GM18511 (cell line): ENCODE results near the gene CEP85L.

ENCODE experiments used
- ATAC-seq: cut with Tn5 transposase; IDR thresholded peaks from one replicate; pipeline ENCODE4 v1.9.1; 2021; ENCODE audit warnings: mild to moderate bottlenecking, moderate library complexity; ENCODE audit not compliant: unreplicated experiment

Gene CEP85L

GRCh38 chr6:118661831-118662230 is 10.4 kb upstream of the CEP85L start:
- ATAC-seq = no peak

GRCh38 chr6:118660218-118660569 is 8.8 kb upstream of the CEP85L start:
- ATAC-seq = no peak

- no peak for ATAC-seq
Measured at GRCh38 chr6:118659513-118660217, 8.3 kb upstream of the CEP85L start.

- no peak for ATAC-seq
Measured at GRCh38 chr6:118656847-118657451, 5.6 kb upstream of the CEP85L start.

- no peak for ATAC-seq
Measured at GRCh38 chr6:118652051-118652615, 742 bp upstream of the CEP85L start.

GRCh38 chr6:118650582-118651281 is 659 bp downstream of the CEP85L start:
- ATAC-seq = peak; percentile 52

- ATAC-seq = no peak
Measured at GRCh38 chr6:118649918-118650581, 1.3 kb downstream of the CEP85L start.

- ATAC-seq = no peak
Measured at GRCh38 chr6:118648866-118649554, 2.4 kb downstream of the CEP85L start.

- no peak for ATAC-seq
Measured at GRCh38 chr6:118646977-118647376, 4.4 kb downstream of the CEP85L start.

- no peak for ATAC-seq
Measured at GRCh38 chr6:118645395-118645794, 6.0 kb downstream of the CEP85L start.

- ATAC-seq = no peak
Measured at GRCh38 chr6:118644007-118644406, 7.4 kb downstream of the CEP85L start.

- ATAC-seq = no peak
Measured at GRCh38 chr6:118641042-118641441, 10.3 kb downstream of the CEP85L start.

GRCh38 chr6:118639054-118639964 is 12.1 kb downstream of the CEP85L start:
- ATAC-seq = peak; percentile 90

- ATAC-seq = no peak
Measured at GRCh38 chr6:118638288-118638687, 13.1 kb downstream of the CEP85L start.

- ATAC-seq = no peak
Measured at GRCh38 chr6:118635909-118636735, 15.3 kb downstream of the CEP85L start.

- ATAC-seq = no peak
Measured at GRCh38 chr6:118632359-118632758, 19.0 kb downstream of the CEP85L start.

- no peak for ATAC-seq
Measured at GRCh38 chr6:118630923-118631322, 20.5 kb downstream of the CEP85L start.

GRCh38 chr6:118630067-118630466 is 21.3 kb downstream of the CEP85L start:
- no peak for ATAC-seq

- ATAC-seq = no peak
Measured at GRCh38 chr6:118627724-118628123, 23.7 kb downstream of the CEP85L start.
